Ovary (tissue), 9 donors: Measurements from ENCODE around the gene RBMS1. TPM values are rescaled to one million over a fixed set of nuclear protein-coding genes. Genes with fewer than 3 reads are reported as not detected.

Experiments
- DNase-seq, 5 donors: peaks; one replicate each; pipeline ENCODE4 v3.0.0-alpha.2; 2019 to 2020
- H3K27ac ChIP-seq, 2 donors: fragments of 200-600 bp; one replicate each; pipeline versions ENCODE4 v1.5.1 to v1.8.0; 2019 to 2022
- H3K27me3 ChIP-seq: fragments of 200-600 bp; one replicate; pipeline ENCODE4 v1.8.0; 2022
- H3K36me3 ChIP-seq: fragments of 200-600 bp; sonication (generic); one replicate; pipeline ENCODE4 v1.5.1; 2019
- H3K4me1 ChIP-seq: one replicate; pipeline ENCODE4 v1.8.1; 2013; ENCODE audit warnings: mild to moderate bottlenecking, moderate library complexity; ENCODE audit not compliant: insufficient read depth
- H3K4me3 ChIP-seq: fragments of 200-600 bp; sonication (generic); one replicate; pipeline ENCODE4 v1.5.1; 2017
- H3K9me3 ChIP-seq, 2 donors: fragments of 200-600 bp in 1 of 2; sonication (generic) in 1 of 2; one replicate each; pipeline versions ENCODE4 v1.5.1 to v1.8.1; 2013 to 2019; ENCODE audit warnings: mild to moderate bottlenecking in 1 of 2, moderate library complexity in 1 of 2
- CTCF ChIP-seq, 3 donors: fragments of 450-650 bp in 2 of 3; fragments of 200-600 bp in 1 of 3; IDR thresholded peaks; one replicate each; pipeline versions ENCODE4 v1.5.1 to v1.8.0; 2016 to 2022; ENCODE audit warnings: antibody characterized with exemption in 3 of 3, mild to moderate bottlenecking in 1 of 3
- EP300 ChIP-seq: sonication (generic); formaldehyde crosslinking; IDR thresholded peaks from one replicate; pipeline ENCODE4 v1.6.1; 2017; ENCODE audit warnings: antibody characterized with exemption
- POLR2A ChIP-seq: fragments of 450-650 bp; IDR thresholded peaks from one replicate; pipeline ENCODE4 v1.6.1; 2017; ENCODE audit warnings: antibody characterized with exemption, mild to moderate bottlenecking, moderate library complexity
- WGBS, 3 donors: extraction: QIAGEN DNeasy Blood & Tissue Kit in 1 of 3; methylation state at CpG; one replicate each; pipeline versions ENCODE4 v1.1.5 to v1.1.7; 2013 to 2017; 5-methylcytosine and 5-hydroxymethylcytosine counted together
- intact Hi-C, 4 donors: fragments of 100-400 bp; cut with DNase I; formaldehyde crosslinking; loops; one replicate each; pipeline versions ENCODE4 v1.11.0 to v1.15.1; 2022 to 2023
- polyA plus RNA-seq, 2 donors: library from polyadenylated mRNA; stranded (reverse); fragments of 200-250 nt in 1 of 2; fragments of 350-450 nt in 1 of 2; fragmentation: Illumina TruSeq in 1 of 2; extraction: RNeasy Lipid Tissue Mini Kit (QIAGEN cat#74804) in 1 of 2; gene quantifications; one replicate each; pipeline ENCODE4 v1.2.3, GENCODE V29; 2013 to 2014
- total RNA-seq, 7 donors: library from RNA; depleted of rRNA in 2 of 7; stranded (reverse); fragments of >200 nt in 2 of 7; fragmentation: NEBNext Ultra II Directional in 3 of 7; extraction: Animal tissue kit (Norgen Biotek cat#: 25700) in 3 of 7; gene quantifications; one replicate each; pipeline versions ENCODE4 v1.1.0 to v1.2.4, GENCODE V29; 2016 to 2023
- donor health status: DM: no; HTN: no; CAD: no; lungs with moderate emphysema.
- donor health status: DM: no; HTN: no; CAD: no.
- donor health status: Bipolar disorder and iron deficiency.
- donor health status: DM: yes; HTN: yes; CAD: no.
- donor health status: DM: no; HTN: no; CAD: no.
- donor health status: DM: yes; HTN: yes; CAD: no.

Gene RBMS1
- total and polyA plus RNA-seq, 9 donors = 50.7 to 91.9 (median 73.8) TPM

GRCh38 chr2:160522951-160523710, 29.5 kb upstream of the RBMS1 start:
- intact Hi-C loops = no loop called here
- no peaks in the 10 kb centered on the region for H3K27me3 ChIP-seq
- no peak for DNase-seq
- WGBS, 3 donors = 90 to 92% (median 91%) methylated on average over 4 of the region's 4 CpGs
- no peaks in the 10 kb centered on the region for H3K36me3 ChIP-seq
- no peaks in the 10 kb centered on the region for H3K4me1 ChIP-seq
- no peak overlapping the region for H3K27ac ChIP-seq
- TF ChIP-seq CTCF (IDR thresholded peaks at IDR 0.05) = no peak
- no peak for TF ChIP-seq POLR2A
- TF ChIP-seq EP300 = no peak
- H3K4me3 ChIP-seq = no peak overlapping the region
- no peaks in the 10 kb centered on the region for H3K9me3 ChIP-seq

GRCh38 chr2:160517731-160518130, 24.1 kb upstream of the RBMS1 start:
- intact Hi-C loops = no loop called here
- H3K27me3 ChIP-seq = no peaks in the 10 kb centered on the region
- H3K9me3 ChIP-seq = no peaks in the 10 kb centered on the region
- no peak overlapping the region for H3K27ac ChIP-seq
- peaks cover 2% of the 10 kb centered on the region for H3K4me1 ChIP-seq
- no peak for DNase-seq
- WGBS, 3 donors = 66 to 74% (median 73%) methylated on average over 2 of the region's 2 CpGs
- no peaks in the 10 kb centered on the region for H3K36me3 ChIP-seq
- H3K4me3 ChIP-seq = no peak overlapping the region
- TF ChIP-seq POLR2A (no peak), CTCF (IDR thresholded peaks at IDR 0.05) (no peak), EP300 (no peak)

- H3K27me3 ChIP-seq = no peaks in the 10 kb centered on the region
- intact Hi-C loops = no loop called here
- 20 to 31% (median 21%) methylated on average over 10 of the region's 10 CpGs for WGBS, 3 donors
- H3K9me3 ChIP-seq = no peaks in the 10 kb centered on the region
- H3K4me3 ChIP-seq = no peak overlapping the region
- TF ChIP-seq POLR2A (no peak), EP300 (no peak), CTCF (IDR thresholded peaks at IDR 0.05) (no peak)
- DNase-seq = peak in 3 of 5 donors; percentile 25 to 42 (median 29)
- no peaks in the 10 kb centered on the region for H3K36me3 ChIP-seq
- H3K27ac ChIP-seq = peak overlapping the region in 1 of 2 donors; percentile 16
- peaks cover 2% of the 10 kb centered on the region for H3K4me1 ChIP-seq
Measured at GRCh38 chr2:160516547-160517365, 23.1 kb upstream of the RBMS1 start.

GRCh38 chr2:160515120-160515519, 21.5 kb upstream of the RBMS1 start:
- intact Hi-C loops = no loop called here
- WGBS, 3 donors = 87 to 88% (median 88%) methylated on average over 1 of the region's 1 CpG
- Histone ChIP-seq H3K27ac (no peak overlapping the region), H3K4me3 (no peak overlapping the region), H3K27me3 (no peaks in the 10 kb centered on the region), H3K36me3 (no peaks in the 10 kb centered on the region), H3K4me1 (peaks cover 2% of the 10 kb centered on the region), H3K9me3 (no peaks in the 10 kb centered on the region)
- no peak for DNase-seq
- TF ChIP-seq EP300 (no peak), POLR2A (no peak), CTCF (IDR thresholded peaks at IDR 0.05) (no peak)
